HG03439 (cell line): ENCODE measurements around the gene NAV1.

Source experiments
- ATAC-seq: cut with Tn5 transposase; IDR thresholded peaks from one replicate; pipeline ENCODE4 v1.9.1; 2021; ENCODE audit warnings: mild to moderate bottlenecking, moderate library complexity; ENCODE audit not compliant: unreplicated experiment

Gene NAV1

GRCh38 chr1:201525193-201525778, 13.6 kb upstream of the NAV1 start:
- ATAC-seq: no peak

- ATAC-seq: no peak
Observed at GRCh38 chr1:201527879-201528278, 11.0 kb upstream of the NAV1 start.

GRCh38 chr1:201528631-201529252, 10.2 kb upstream of the NAV1 start:
- ATAC-seq: no peak

GRCh38 chr1:201530741-201531531, 8.0 kb upstream of the NAV1 start:
- no peak for ATAC-seq

GRCh38 chr1:201531551-201532425, 7.1 kb upstream of the NAV1 start:
- no peak for ATAC-seq

GRCh38 chr1:201533836-201534235, 5.1 kb upstream of the NAV1 start:
- ATAC-seq: no peak

- ATAC-seq: no peak
Observed at GRCh38 chr1:201535046-201535918, 3.6 kb upstream of the NAV1 start.

- ATAC-seq: no peak
Observed at GRCh38 chr1:201535919-201536245, 3.0 kb upstream of the NAV1 start.

- no peak for ATAC-seq
Observed at GRCh38 chr1:201536558-201536957, 2.4 kb upstream of the NAV1 start.

GRCh38 chr1:201537028-201537427, 1.9 kb upstream of the NAV1 start:
- ATAC-seq: no peak

- ATAC-seq: no peak
Observed at GRCh38 chr1:201537467-201537866, 1.5 kb upstream of the NAV1 start.

- ATAC-seq: no peak
Observed at GRCh38 chr1:201537891-201538611, 876 bp upstream of the NAV1 start.

- ATAC-seq: no peak
Observed at GRCh38 chr1:201539561-201540431, 869 bp downstream of the NAV1 start.

GRCh38 chr1:201540846-201541735, 2.2 kb downstream of the NAV1 start:
- ATAC-seq: no peak

- no peak for ATAC-seq
Observed at GRCh38 chr1:201542309-201543035, 3.5 kb downstream of the NAV1 start.

GRCh38 chr1:201543871-201544642, 5.1 kb downstream of the NAV1 start:
- ATAC-seq: no peak
